SK-N-SH (cell line): Measurements from ENCODE around the gene PEG3. TPM values are rescaled to one million over a fixed set of nuclear protein-coding genes. Genes with fewer than 3 reads are reported as not detected.

Source experiments
- CTCF ChIA-PET: fragments of 300-600, 350-600 bp; formaldehyde crosslinking; extraction: SDS; loops from one replicate; lab custom pipeline; 2021; lab: Yijun Ruan, JAX
- POLR2A ChIA-PET: fragments of 350-600 bp; sonication (Branson Sonifier 250); formaldehyde crosslinking; extraction: SDS; loops from one replicate; lab custom pipeline; 2020; ENCODE audit warnings: antibody characterized with exemption, inconsistent platforms; lab: Yijun Ruan, JAX
- DNase-seq: peaks from one replicate; pipeline ENCODE4 v3.0.0; 2012
- H2AFZ ChIP-seq: fragments of 200-600 bp; sonication (generic); 2 replicates; pipeline ENCODE4 v1.8.1; 2016; ENCODE audit warnings: antibody characterized with exemption, mild to moderate bottlenecking, low read depth
- H3F3A ChIP-seq: fragments of 200-600 bp; sonication (generic); replicated peaks from 2 replicates; pipeline ENCODE3; 2016; ENCODE audit warnings: antibody characterized with exemption, mild to moderate bottlenecking; ENCODE audit not compliant: insufficient read depth
- H3K27ac ChIP-seq, 2 experiments: fragments of 200-500 bp in 1 of 2; fragments of 200-600 bp in 1 of 2; sonication (Bioruptor generic) in 1 of 2; sonication (generic), shearing (Covaris generic) in 1 of 2; 2 replicates each; pipeline versions ENCODE4 v1.5.1 to v1.6.1; 2014 to 2016; ENCODE audit warnings: low read depth in 2 of 2, inconsistent platforms in 1 of 2, low read length in 1 of 2, mild to moderate bottlenecking in 1 of 2, mixed read lengths in 1 of 2
- H3K27me3 ChIP-seq: fragments of 200-600 bp; sonication (generic), shearing (Covaris generic); 2 replicates; pipeline ENCODE4 v1.6.1; 2016; ENCODE audit warnings: mixed run types; ENCODE audit not compliant: insufficient read depth
- H3K36me3 ChIP-seq, 2 experiments: fragments of 200-500 bp in 1 of 2; fragments of 200-600 bp in 1 of 2; sonication (Bioruptor generic) in 1 of 2; sonication (generic) in 1 of 2; replicated peaks in 1 of 2; 2 replicates each; pipeline versions ENCODE3 to v1.5.1; 2014 to 2016; ENCODE audit warnings: low read length in 1 of 2, mild to moderate bottlenecking in 1 of 2; ENCODE audit not compliant: insufficient read depth in 2 of 2, control insufficient read depth in 1 of 2
- H3K4me1 ChIP-seq, 2 experiments: fragments of 200-500 bp in 1 of 2; fragments of 200-600 bp in 1 of 2; sonication (Bioruptor generic) in 1 of 2; sonication (generic), shearing (Covaris generic) in 1 of 2; 2 replicates each; pipeline versions ENCODE4 v1.5.1 to v1.6.1; 2014 to 2016; ENCODE audit warnings: low read depth in 1 of 2, low read length in 1 of 2, mixed run types in 1 of 2; ENCODE audit not compliant: insufficient read depth in 2 of 2, control insufficient read depth in 1 of 2
- H3K4me2 ChIP-seq: fragments of 200-600 bp; sonication (generic), shearing (Covaris generic); 2 replicates; pipeline ENCODE4 v1.6.1; 2017; ENCODE audit warnings: mixed run types
- H3K4me3 ChIP-seq, 2 experiments: fragments of 200-500 bp in 1 of 2; fragments of 200-600 bp in 1 of 2; sonication (Bioruptor generic) in 1 of 2; sonication (generic), shearing (Covaris generic) in 1 of 2; 2 replicates each; pipeline versions ENCODE4 v1.5.1 to v1.8.1; 2014 to 2016; ENCODE audit warnings: low read depth in 2 of 2, inconsistent platforms in 1 of 2, low read length in 1 of 2, mild to moderate bottlenecking in 1 of 2, mixed read lengths in 1 of 2, moderate library complexity in 1 of 2
- H3K79me2 ChIP-seq: fragments of 200-600 bp; sonication (generic); 2 replicates; pipeline ENCODE4 v1.8.1; 2017; ENCODE audit warnings: mild to moderate bottlenecking; ENCODE audit not compliant: insufficient read depth
- H3K9ac ChIP-seq: fragments of 200-600 bp; sonication (generic); 2 replicates; pipeline ENCODE4 v1.6.1; 2017; ENCODE audit warnings: mixed run types
- H3K9me2 ChIP-seq: fragments of 200-600 bp; sonication (generic); 2 replicates; pipeline ENCODE4 v1.6.1; 2017; ENCODE audit warnings: mixed run types
- H3K9me3 ChIP-seq: fragments of 200-600 bp; sonication (generic); 2 replicates; pipeline ENCODE4 v1.6.1; 2017; ENCODE audit warnings: mixed run types, mild to moderate bottlenecking, moderate library complexity
- H4K20me1 ChIP-seq: fragments of 200-600 bp; sonication (generic); 2 replicates; pipeline ENCODE4 v1.6.1; 2017; ENCODE audit warnings: mild to moderate bottlenecking, mixed run types; ENCODE audit not compliant: insufficient read depth
- CHD2 ChIP-seq: fragments of 150-350 bp; IDR thresholded peaks from 2 replicates; pipeline ENCODE4 v1.6.1; 2018; ENCODE audit warnings: low read length; ENCODE audit not compliant: partially characterized antibody
- ELF1 ChIP-seq: IDR thresholded peaks from 2 replicates; pipeline ENCODE4 v1.4.0; 2012
- EP300 ChIP-seq, 2 experiments: IDR thresholded peaks; 2 replicates each; pipeline versions ENCODE4 v1.4.0 to v1.6.1; 2012; ENCODE audit warnings: borderline replicate concordance in 1 of 2, low read depth in 1 of 2, low read length in 1 of 2
- EZH2phosphoT487 ChIP-seq: fragments of 200-600 bp; sonication (generic); IDR thresholded peaks from 2 replicates; pipeline ENCODE4 v1.6.1; 2017; ENCODE audit warnings: low read depth, mixed run types, mild to moderate bottlenecking, antibody characterized with exemption, moderate library complexity, borderline replicate concordance
- FOSL2 ChIP-seq: IDR thresholded peaks from 2 replicates; pipeline ENCODE4 v1.4.0; 2012; ENCODE audit warnings: low read depth, mild to moderate bottlenecking, moderate library complexity, borderline replicate concordance
- FOXJ3 ChIP-seq: sonication (generic); formaldehyde crosslinking; IDR thresholded peaks from 2 replicates; pipeline ENCODE4 v1.5.1; 2020; ENCODE audit warnings: mild to moderate bottlenecking, missing genetic modification reagents
- JUND ChIP-seq: IDR thresholded peaks from 2 replicates; pipeline ENCODE4 v1.4.0; 2012
- NFIC ChIP-seq: IDR thresholded peaks from 2 replicates; pipeline ENCODE4 v1.4.0; 2012; ENCODE audit warnings: borderline replicate concordance
- RAD21 ChIP-seq: IDR thresholded peaks from 2 replicates; pipeline ENCODE4 v1.6.1; 2012; ENCODE audit warnings: mild to moderate bottlenecking, low read length
- TAF1 ChIP-seq: IDR thresholded peaks from 2 replicates; pipeline ENCODE4 v1.6.1; 2012; ENCODE audit warnings: low read depth, mild to moderate bottlenecking, low read length, moderate library complexity, borderline replicate concordance
- WGBS: methylation state at CpG from one replicate; pipeline ENCODE4 v1.1.6; 2017; ENCODE audit warnings: low lambda C conversion rate; 5-methylcytosine and 5-hydroxymethylcytosine counted together
- polyA plus RNA-seq, 3 experiments: library from polyadenylated mRNA; depleted of rRNA; stranded (reverse); fragments of >200 nt; gene quantifications; 2 replicates each; pipeline ENCODE4 v1.2.3, GENCODE V29; 2012
- TF ChIP-seq, protein P1 (sequence below): fragments of 200-600 bp; sonication (generic); IDR thresholded peaks from 2 replicates; pipeline ENCODE4 v1.6.1; 2017; ENCODE audit warnings: antibody characterized with exemption, mild to moderate bottlenecking, moderate library complexity
- TF ChIP-seq, protein P2 (sequence below): fragments of 150-350 bp; IDR thresholded peaks from 2 replicates; pipeline ENCODE4 v1.6.1; 2017; ENCODE audit warnings: antibody characterized with exemption, low read length, low read depth, borderline replicate concordance

The PEG3 gene
- polyA plus RNA-seq, 1 of the 3 experiments (the other 2 are of a cell fraction) = 0.12 TPM

DNA sequence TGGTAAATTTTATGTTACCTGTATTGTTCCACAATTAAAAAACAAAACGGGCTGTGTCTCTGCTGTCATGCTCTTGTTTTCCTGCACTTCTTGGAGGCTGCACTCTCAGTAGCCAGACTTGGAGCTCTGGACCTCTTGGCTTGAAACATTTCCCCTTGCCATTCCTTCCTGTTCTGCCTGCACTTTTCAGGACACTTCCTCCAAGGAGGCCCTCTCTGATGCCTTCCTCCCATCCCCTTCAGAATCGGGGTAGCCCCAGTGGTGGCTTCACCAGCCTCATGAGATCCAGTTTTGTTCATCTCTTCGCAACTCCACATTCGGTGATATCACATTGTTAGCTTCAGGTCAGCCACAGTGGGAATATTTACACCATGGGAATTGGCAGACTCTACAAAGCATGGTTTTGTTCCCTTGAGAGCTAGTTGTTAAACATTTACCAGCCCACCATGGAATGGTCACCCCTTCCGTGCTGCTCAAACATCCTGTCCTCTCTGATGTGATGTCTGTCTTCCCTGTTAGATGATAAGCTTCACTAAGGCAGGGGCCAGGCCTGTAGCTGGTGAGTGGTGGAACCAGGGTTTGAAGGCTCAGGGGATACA is 40.2 kb upstream of the PEG3 start:
- no peaks in the 10 kb centered on the region for H3K79me2 ChIP-seq
- H3K4me1 ChIP-seq = no peaks in the 10 kb centered on the region
- H3K27me3 ChIP-seq = no peaks in the 10 kb centered on the region
- no peaks in the 10 kb centered on the region for H3K9me2 ChIP-seq
- no peaks in the 10 kb centered on the region; the same call in 1 of the 2 replicates for H3K9me3 ChIP-seq
- POLR2A ChIA-PET = no interaction called here
- H3F3A ChIP-seq = no peaks in the 10 kb centered on the region
- H2AFZ ChIP-seq = no peak overlapping the region
- H3K4me2 ChIP-seq = no peak overlapping the region
- H3K9ac ChIP-seq = no peak overlapping the region
- no peak for DNase-seq
- no peak overlapping the region for H3K27ac ChIP-seq
- no peak overlapping the region for H3K4me3 ChIP-seq
- 14% methylated on average over 5 of the region's 5 CpGs for WGBS
- CTCF ChIA-PET = interaction anchor here (0.7 kb wide), 1 partner anchor 10 kb away, joined by 3 read pairs; no protein-coding TSS in a partner anchor
- TF ChIP-seq EP300 (IDR thresholded peaks at IDR 0.05; ENCODE audit: borderline replicate concordance in 1 of 2, low read depth in 1 of 2, low read length in 1 of 2) (no peak), FOSL2 (no peak), ELF1 (no peak), FOXJ3 (CRISPR knock-in tag) (no peak), TAF1 (no peak), RAD21 (no peak), CHD2 (no peak), EZH2phosphoT487 (no peak)
- TF ChIP-seq, protein P1, sequence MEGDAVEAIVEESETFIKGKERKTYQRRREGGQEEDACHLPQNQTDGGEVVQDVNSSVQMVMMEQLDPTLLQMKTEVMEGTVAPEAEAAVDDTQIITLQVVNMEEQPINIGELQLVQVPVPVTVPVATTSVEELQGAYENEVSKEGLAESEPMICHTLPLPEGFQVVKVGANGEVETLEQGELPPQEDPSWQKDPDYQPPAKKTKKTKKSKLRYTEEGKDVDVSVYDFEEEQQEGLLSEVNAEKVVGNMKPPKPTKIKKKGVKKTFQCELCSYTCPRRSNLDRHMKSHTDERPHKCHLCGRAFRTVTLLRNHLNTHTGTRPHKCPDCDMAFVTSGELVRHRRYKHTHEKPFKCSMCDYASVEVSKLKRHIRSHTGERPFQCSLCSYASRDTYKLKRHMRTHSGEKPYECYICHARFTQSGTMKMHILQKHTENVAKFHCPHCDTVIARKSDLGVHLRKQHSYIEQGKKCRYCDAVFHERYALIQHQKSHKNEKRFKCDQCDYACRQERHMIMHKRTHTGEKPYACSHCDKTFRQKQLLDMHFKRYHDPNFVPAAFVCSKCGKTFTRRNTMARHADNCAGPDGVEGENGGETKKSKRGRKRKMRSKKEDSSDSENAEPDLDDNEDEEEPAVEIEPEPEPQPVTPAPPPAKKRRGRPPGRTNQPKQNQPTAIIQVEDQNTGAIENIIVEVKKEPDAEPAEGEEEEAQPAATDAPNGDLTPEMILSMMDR = no peak
- TF ChIP-seq, protein P2, sequence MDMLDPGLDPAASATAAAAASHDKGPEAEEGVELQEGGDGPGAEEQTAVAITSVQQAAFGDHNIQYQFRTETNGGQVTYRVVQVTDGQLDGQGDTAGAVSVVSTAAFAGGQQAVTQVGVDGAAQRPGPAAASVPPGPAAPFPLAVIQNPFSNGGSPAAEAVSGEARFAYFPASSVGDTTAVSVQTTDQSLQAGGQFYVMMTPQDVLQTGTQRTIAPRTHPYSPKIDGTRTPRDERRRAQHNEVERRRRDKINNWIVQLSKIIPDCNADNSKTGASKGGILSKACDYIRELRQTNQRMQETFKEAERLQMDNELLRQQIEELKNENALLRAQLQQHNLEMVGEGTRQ = no peak
- H3K36me3 ChIP-seq = no peaks in the 10 kb centered on the region
- no peaks in the 10 kb centered on the region for H4K20me1 ChIP-seq

DNA sequence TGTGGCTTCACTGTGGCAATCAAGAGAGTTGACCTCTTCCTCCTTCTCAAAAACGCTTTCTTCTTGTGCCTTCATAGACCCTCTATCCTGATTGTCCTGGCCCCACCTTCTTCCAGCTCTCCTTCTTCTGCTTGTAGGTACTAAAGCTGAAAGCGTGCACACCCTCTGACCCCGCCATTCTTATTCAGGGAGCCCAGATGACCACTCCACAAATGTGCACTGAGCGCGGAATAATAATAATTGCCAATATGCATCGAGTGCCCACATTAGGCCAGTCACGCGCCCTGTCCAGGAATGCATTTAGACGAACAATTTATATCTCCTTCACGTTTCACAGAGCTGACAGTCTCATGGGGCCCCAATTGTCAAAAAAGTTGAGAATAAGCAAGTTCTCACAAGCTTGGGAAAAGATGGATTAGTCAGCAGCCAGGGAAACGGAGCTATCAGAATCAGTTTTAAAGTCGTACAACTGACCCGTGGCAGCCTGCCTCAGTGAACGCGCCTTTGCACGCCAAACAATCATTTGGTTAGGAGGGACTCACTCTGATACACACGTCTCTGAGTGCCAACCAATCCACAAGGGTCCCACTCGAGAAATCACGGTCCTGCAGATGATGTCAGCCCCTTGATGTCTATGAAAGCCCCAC is 36.7 kb upstream of the PEG3 start:
- Histone ChIP-seq H3K27me3 (no peaks in the 10 kb centered on the region), H3K9ac (no peak overlapping the region), H3K27ac (no peak overlapping the region), H3K36me3 (no peaks in the 10 kb centered on the region), H3K4me1 (no peaks in the 10 kb centered on the region), H3K9me3 (no peaks in the 10 kb centered on the region), H3K4me3 (no peak overlapping the region), H3F3A (no peaks in the 10 kb centered on the region), H3K4me2 (no peak overlapping the region), H3K9me2 (no peaks in the 10 kb centered on the region), H3K79me2 (no peaks in the 10 kb centered on the region), H2AFZ (no peak overlapping the region), H4K20me1 (no peaks in the 10 kb centered on the region)
- ChIA-PET POLR2A (no interaction called here), CTCF (no interaction called here)
- TF ChIP-seq NFIC (no peak), JUND (no peak)
- DNase-seq = no peak
- WGBS = 37% methylated on average over 16 of the region's 19 CpGs
